Measurements from ENCODE around the gene MRPL19.

DNA sequence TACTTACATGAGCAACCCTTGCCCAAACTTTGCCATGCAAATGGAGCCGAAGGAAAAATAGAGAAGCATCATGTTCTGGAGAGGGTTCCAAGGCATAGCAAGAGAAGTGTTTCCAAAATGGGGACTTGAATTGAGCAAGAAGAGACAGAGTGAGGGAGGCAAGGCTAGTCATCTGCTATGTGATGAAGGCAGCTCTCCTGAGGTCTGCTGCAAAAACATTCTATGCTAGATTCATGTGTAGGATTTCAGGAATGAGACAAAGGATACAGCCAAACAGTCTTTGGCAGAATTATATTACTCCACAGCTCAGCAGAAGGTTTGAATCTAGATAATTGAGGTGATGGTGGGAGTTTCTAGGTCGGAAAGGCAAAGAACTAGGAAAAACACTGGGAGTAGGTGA lies 24.1 kb upstream of the MRPL19 start:
- TF ChIP-seq, protein P1, sequence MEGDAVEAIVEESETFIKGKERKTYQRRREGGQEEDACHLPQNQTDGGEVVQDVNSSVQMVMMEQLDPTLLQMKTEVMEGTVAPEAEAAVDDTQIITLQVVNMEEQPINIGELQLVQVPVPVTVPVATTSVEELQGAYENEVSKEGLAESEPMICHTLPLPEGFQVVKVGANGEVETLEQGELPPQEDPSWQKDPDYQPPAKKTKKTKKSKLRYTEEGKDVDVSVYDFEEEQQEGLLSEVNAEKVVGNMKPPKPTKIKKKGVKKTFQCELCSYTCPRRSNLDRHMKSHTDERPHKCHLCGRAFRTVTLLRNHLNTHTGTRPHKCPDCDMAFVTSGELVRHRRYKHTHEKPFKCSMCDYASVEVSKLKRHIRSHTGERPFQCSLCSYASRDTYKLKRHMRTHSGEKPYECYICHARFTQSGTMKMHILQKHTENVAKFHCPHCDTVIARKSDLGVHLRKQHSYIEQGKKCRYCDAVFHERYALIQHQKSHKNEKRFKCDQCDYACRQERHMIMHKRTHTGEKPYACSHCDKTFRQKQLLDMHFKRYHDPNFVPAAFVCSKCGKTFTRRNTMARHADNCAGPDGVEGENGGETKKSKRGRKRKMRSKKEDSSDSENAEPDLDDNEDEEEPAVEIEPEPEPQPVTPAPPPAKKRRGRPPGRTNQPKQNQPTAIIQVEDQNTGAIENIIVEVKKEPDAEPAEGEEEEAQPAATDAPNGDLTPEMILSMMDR (IDR thresholded peaks at IDR 0.05 in 2 of 3, conservative IDR thresholded peaks at IDR 0.05 in 1 of 3; ENCODE audit: borderline replicate concordance in 1 of 3, insufficient read depth in 1 of 3, low read depth in 2 of 3, low read length in 2 of 3) = no peak
- no peak for TF ChIP-seq POLR2A (IDR thresholded peaks at IDR 0.05; ENCODE audit: borderline replicate concordance, extremely low read depth, insufficient read depth, insufficient read length)
- no peak for TF ChIP-seq TCF7L2 (IDR thresholded peaks at IDR 0.05; ENCODE audit: borderline replicate concordance, extremely low read depth, insufficient read depth, insufficient read length)
- TF ChIP-seq CBX3 (IDR thresholded peaks at IDR 0.05; ENCODE audit: low read depth) = no peak
- no peak for TF ChIP-seq CEBPB (IDR thresholded peaks at IDR 0.05; ENCODE audit: low read depth)
- TF ChIP-seq, protein P2, sequence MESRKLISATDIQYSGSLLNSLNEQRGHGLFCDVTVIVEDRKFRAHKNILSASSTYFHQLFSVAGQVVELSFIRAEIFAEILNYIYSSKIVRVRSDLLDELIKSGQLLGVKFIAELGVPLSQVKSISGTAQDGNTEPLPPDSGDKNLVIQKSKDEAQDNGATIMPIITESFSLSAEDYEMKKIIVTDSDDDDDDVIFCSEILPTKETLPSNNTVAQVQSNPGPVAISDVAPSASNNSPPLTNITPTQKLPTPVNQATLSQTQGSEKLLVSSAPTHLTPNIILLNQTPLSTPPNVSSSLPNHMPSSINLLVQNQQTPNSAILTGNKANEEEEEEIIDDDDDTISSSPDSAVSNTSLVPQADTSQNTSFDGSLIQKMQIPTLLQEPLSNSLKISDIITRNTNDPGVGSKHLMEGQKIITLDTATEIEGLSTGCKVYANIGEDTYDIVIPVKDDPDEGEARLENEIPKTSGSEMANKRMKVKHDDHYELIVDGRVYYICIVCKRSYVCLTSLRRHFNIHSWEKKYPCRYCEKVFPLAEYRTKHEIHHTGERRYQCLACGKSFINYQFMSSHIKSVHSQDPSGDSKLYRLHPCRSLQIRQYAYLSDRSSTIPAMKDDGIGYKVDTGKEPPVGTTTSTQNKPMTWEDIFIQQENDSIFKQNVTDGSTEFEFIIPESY (IDR thresholded peaks at IDR 0.05; ENCODE audit: extremely low read depth, insufficient replicate concordance, low read length) = no peak

Measured in HCT116 (cell line).